GM12878 (cell line): ENCODE data around the gene CISD2.

Experiments used
- JUNB ChIP-seq: IDR thresholded peaks from 2 replicates; pipeline ENCODE4 v1.6.1; 2016; ENCODE audit warnings: antibody characterized with exemption, mild to moderate bottlenecking
- TF ChIP-seq, protein P1 (sequence below): fragments of 450-650 bp; IDR thresholded peaks from 2 replicates; pipeline ENCODE4 v1.6.1; 2017; ENCODE audit warnings: borderline replicate concordance

DNA sequence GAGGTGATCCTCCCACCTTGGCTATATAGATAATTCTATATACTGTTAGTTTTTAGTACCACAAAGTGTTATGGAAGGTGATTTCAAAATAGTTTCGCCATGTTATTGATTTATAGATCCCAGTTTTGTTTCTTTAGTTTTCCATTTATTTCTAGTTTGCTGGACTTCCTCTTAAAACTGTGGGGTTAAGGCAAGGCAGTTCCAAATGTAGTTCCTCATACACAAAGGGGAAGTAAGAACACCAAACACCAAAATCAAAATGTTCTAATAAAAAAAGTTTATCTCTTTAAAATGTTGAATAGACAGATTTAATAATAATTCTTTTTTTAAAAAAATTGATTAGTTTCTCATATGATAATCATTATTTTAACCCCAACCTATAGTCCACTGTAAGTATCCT lies 6.8 kb upstream of the CISD2 start:
- TF ChIP-seq, protein P1, sequence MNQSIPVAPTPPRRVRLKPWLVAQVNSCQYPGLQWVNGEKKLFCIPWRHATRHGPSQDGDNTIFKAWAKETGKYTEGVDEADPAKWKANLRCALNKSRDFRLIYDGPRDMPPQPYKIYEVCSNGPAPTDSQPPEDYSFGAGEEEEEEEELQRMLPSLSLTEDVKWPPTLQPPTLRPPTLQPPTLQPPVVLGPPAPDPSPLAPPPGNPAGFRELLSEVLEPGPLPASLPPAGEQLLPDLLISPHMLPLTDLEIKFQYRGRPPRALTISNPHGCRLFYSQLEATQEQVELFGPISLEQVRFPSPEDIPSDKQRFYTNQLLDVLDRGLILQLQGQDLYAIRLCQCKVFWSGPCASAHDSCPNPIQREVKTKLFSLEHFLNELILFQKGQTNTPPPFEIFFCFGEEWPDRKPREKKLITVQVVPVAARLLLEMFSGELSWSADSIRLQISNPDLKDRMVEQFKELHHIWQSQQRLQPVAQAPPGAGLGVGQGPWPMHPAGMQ = no peak
- TF ChIP-seq JUNB = no peak
